CD14-positive monocyte (primary cell): ENCODE results near the gene ABCA7. TPM values are rescaled to one million over a fixed set of nuclear protein-coding genes. Genes with fewer than 3 reads are reported as not detected.

Experiments used
- DNase-seq, 3 donors: peaks; one replicate each; pipeline ENCODE4 v3.0.0-alpha.2; 2011 to 2022
- H2AFZ ChIP-seq: 2 replicates; pipeline ENCODE4 v1.6.0; 2012; ENCODE audit warnings: mild to moderate bottlenecking, low read depth, low read length, inconsistent platforms; ENCODE audit not compliant: insufficient read depth, poor library complexity, severe bottlenecking
- H3K27ac ChIP-seq, 2 donors: 1 replicate in 1 of 2; 2 replicates in 1 of 2; pipeline ENCODE4 v1.5.1; 2012 to 2013; ENCODE audit warnings: low read length in 2 of 2, control low read depth in 1 of 2, inconsistent platforms in 1 of 2, low read depth in 1 of 2, mild to moderate bottlenecking in 1 of 2
- H3K27me3 ChIP-seq, 2 donors: one replicate each; pipeline versions ENCODE4 v1.6.0 to v1.6.1; 2011 to 2013; ENCODE audit warnings: low read length in 2 of 2; ENCODE audit not compliant: control insufficient read depth in 2 of 2, insufficient read depth in 2 of 2
- H3K36me3 ChIP-seq, 2 donors: replicated peaks in 1 of 2; 1 replicate in 1 of 2; 2 replicates in 1 of 2; pipeline versions ENCODE4 v1.5.1 to v1.6.1; 2012 to 2013; ENCODE audit warnings: low read length in 2 of 2, control low read depth in 1 of 2, inconsistent platforms in 1 of 2, mild to moderate bottlenecking in 1 of 2; ENCODE audit not compliant: insufficient read depth in 2 of 2, control insufficient read depth in 1 of 2
- H3K4me1 ChIP-seq, 2 donors: 1 replicate in 1 of 2; 2 replicates in 1 of 2; pipeline versions ENCODE4 v1.5.1 to v1.6.1; 2012 to 2013; ENCODE audit warnings: low read length in 2 of 2, control low read depth in 1 of 2, inconsistent platforms in 1 of 2, mild to moderate bottlenecking in 1 of 2, moderate library complexity in 1 of 2; ENCODE audit not compliant: insufficient read depth in 2 of 2, control insufficient read depth in 1 of 2
- H3K4me2 ChIP-seq: replicated peaks from 2 replicates; pipeline ENCODE3; 2012; ENCODE audit warnings: low read length, moderate library complexity, mild to moderate bottlenecking; ENCODE audit not compliant: poor library complexity, severe bottlenecking; ENCODE audit errors: extremely low read depth
- H3K4me3 ChIP-seq, 3 experiments: fragments of 200-600 bp in 1 of 3; sonication (generic) in 1 of 3; replicated peaks in 1 of 3; 1 replicate in 2 of 3; 2 replicates in 1 of 3; pipeline ENCODE4 v1.5.1; 2011 to 2013; ENCODE audit warnings: low read length in 3 of 3, mild to moderate bottlenecking in 3 of 3, control low read depth in 2 of 3, low read depth in 2 of 3, inconsistent platforms in 1 of 3, moderate library complexity in 1 of 3
- H3K79me2 ChIP-seq: 2 replicates; pipeline ENCODE4 v1.6.0; 2012; ENCODE audit warnings: mild to moderate bottlenecking, control low read depth, inconsistent platforms, low read length, moderate library complexity; ENCODE audit not compliant: insufficient read depth
- H3K9ac ChIP-seq: 2 replicates; pipeline ENCODE4 v1.6.0; 2017; ENCODE audit warnings: low read length, mild to moderate bottlenecking; ENCODE audit not compliant: insufficient read depth, poor library complexity, severe bottlenecking
- H3K9me3 ChIP-seq, 2 donors: replicated peaks in 1 of 2; 1 replicate in 1 of 2; 2 replicates in 1 of 2; pipeline versions ENCODE4 v1.5.1 to v1.6.1; 2012 to 2013; ENCODE audit warnings: low read length in 2 of 2, control low read depth in 1 of 2; ENCODE audit not compliant: control insufficient read depth in 1 of 2, insufficient read depth in 1 of 2
- H4K20me1 ChIP-seq: 2 replicates; pipeline ENCODE4 v1.6.0; 2012; ENCODE audit warnings: mild to moderate bottlenecking, low read length, control low read depth, moderate library complexity; ENCODE audit not compliant: insufficient read depth
- H3K27ac Mint-ChIP-seq, 7 donors: one replicate each; pipeline ENCODE4 v1.8.0; 2020; ENCODE audit warnings: mild to moderate bottlenecking in 7 of 7, mixed read lengths in 7 of 7, moderate library complexity in 6 of 7, inconsistent platforms in 2 of 7
- H3K27me3 Mint-ChIP-seq, 3 donors: one replicate each; pipeline ENCODE4 v1.8.0; 2021 to 2022; ENCODE audit warnings: low read depth in 3 of 3, mild to moderate bottlenecking in 3 of 3, mixed read lengths in 3 of 3, moderate library complexity in 3 of 3, inconsistent platforms in 1 of 3
- H3K36me3 Mint-ChIP-seq, 2 donors: one replicate each; pipeline ENCODE4 v1.8.0; 2020; ENCODE audit warnings: mixed read lengths in 2 of 2, inconsistent platforms in 1 of 2, mild to moderate bottlenecking in 1 of 2
- H3K4me1 Mint-ChIP-seq: one replicate; pipeline ENCODE4 v1.8.0; 2020; ENCODE audit warnings: mild to moderate bottlenecking, mixed read lengths
- H3K4me3 Mint-ChIP-seq, 2 donors: one replicate each; pipeline ENCODE4 v1.8.0; 2020; ENCODE audit warnings: mild to moderate bottlenecking in 2 of 2, mixed read lengths in 2 of 2, moderate library complexity in 1 of 2
- H3K9me3 Mint-ChIP-seq, 7 donors: one replicate each; pipeline ENCODE4 v1.8.0; 2020 to 2022; ENCODE audit warnings: mixed read lengths in 7 of 7, mild to moderate bottlenecking in 6 of 7, moderate library complexity in 6 of 7, inconsistent platforms in 2 of 7
- CTCF ChIP-seq: fragments of 200-600 bp; IDR thresholded peaks from one replicate; pipeline ENCODE4 v1.8.0; 2022; ENCODE audit warnings: antibody characterized with exemption, mild to moderate bottlenecking
- WGBS: methylation state at CpG from one replicate; pipeline ENCODE4 v1.1.5; 2013; ENCODE audit warnings: missing lambda C conversion rate; ENCODE audit not compliant: insufficient coverage; 5-methylcytosine and 5-hydroxymethylcytosine counted together
- intact Hi-C, 2 donors: fragments of 100-400 bp; cut with micrococcal nuclease; formaldehyde crosslinking; loops; one replicate each; pipeline versions ENCODE4 v1.15.0 to v1.15.1; 2023
- polyA plus RNA-seq, 3 donors: library from polyadenylated mRNA; depleted of rRNA in 1 of 3; unstranded in 2 of 3; stranded (reverse) in 1 of 3; fragments of 300-500 nt in 2 of 3; fragments of >200 nt in 1 of 3; fragmentation: Illumina TruSeq in 2 of 3; gene quantifications; 1 replicate in 2 of 3; 2 replicates in 1 of 3; pipeline ENCODE4 v1.2.3, GENCODE V29; 2012 to 2021

The ABCA7 gene
- polyA plus RNA-seq, 3 donors: 1.7 to 104 (median 7.8) TPM

- intact Hi-C loops: loop anchor here in 1 of 2 donors (2.0 to 5.0 kb wide), 2 partner anchors 14 to 35 kb away; no protein-coding TSS in a partner anchor
- Histone ChIP-seq H3K79me2 (peaks cover 95% of the 10 kb centered on the region), H3K4me2 (no peak overlapping the region), H3K36me3 (peaks cover 53 to 58% of the 10 kb centered on the region in 2 donors), H3K9me3 (no peaks in the 10 kb centered on the region), H2AFZ (no peak overlapping the region), H3K4me3 (no peak overlapping the region), H3K27me3 (no peaks in the 10 kb centered on the region), H3K4me1 (peaks cover 77 to 92% of the 10 kb centered on the region in 2 donors), H3K27ac (no peak overlapping the region), H4K20me1 (peaks cover 95% of the 10 kb centered on the region), H3K9ac (no peak overlapping the region)
- no peak for DNase-seq
- Mint-ChIP-seq H3K4me1 (peaks cover 67% of the 10 kb centered on the region), H3K9me3 (no peaks in the 10 kb centered on the region), H3K27ac (peak overlapping the region in 6 of 7 donors; percentile 15 to 80 (median 37)), H3K27me3 (peaks cover 0 to 1% (median 0%) of the 10 kb centered on the region in 3 donors), H3K4me3 (no peak overlapping the region), H3K36me3 (peaks cover 42 to 75% of the 10 kb centered on the region in 2 donors)
- WGBS: 82% methylated on average over 3 of the region's 11 CpGs
- no peak for TF ChIP-seq CTCF
Observed at GRCh38 chr19:1072371-1073015, 32.6 kb downstream of the ABCA7 start.

- H3K9me3 Mint-ChIP-seq: no peaks in the 10 kb centered on the region
- intact Hi-C loops: loop anchor here in 1 of 2 donors (2.0 to 5.0 kb wide), 2 partner anchors 13 to 36 kb away; no protein-coding TSS in a partner anchor
- Histone ChIP-seq H3K36me3 (peaks cover 62 to 65% of the 10 kb centered on the region in 2 donors), H3K4me2 (peak overlapping the region; percentile 69), H4K20me1 (peaks cover 95% of the 10 kb centered on the region), H2AFZ (no peak overlapping the region), H3K27me3 (no peaks in the 10 kb centered on the region), H3K9ac (no peak overlapping the region), H3K27ac (peak overlapping the region in 1 of 2 donors; percentile 33), H3K4me1 (peaks cover 80 to 94% of the 10 kb centered on the region in 2 donors), H3K79me2 (peaks cover 95% of the 10 kb centered on the region), H3K9me3 (no peaks in the 10 kb centered on the region), H3K4me3 (peak overlapping the region in 1 of 3 experiments; percentile 59)
- no peak overlapping the region for H3K4me3 Mint-ChIP-seq
- 89% methylated on average over 12 of the region's 30 CpGs for WGBS
- H3K27ac Mint-ChIP-seq: peak overlapping the region in 5 of 7 donors; percentile 50 to 83 (median 62)
- peaks cover 70% of the 10 kb centered on the region for H3K4me1 Mint-ChIP-seq
- TF ChIP-seq CTCF: no peak
- H3K36me3 Mint-ChIP-seq: peaks cover 48 to 83% of the 10 kb centered on the region in 2 donors
- peaks cover 0 to 1% (median 0%) of the 10 kb centered on the region in 3 donors for H3K27me3 Mint-ChIP-seq
- no peak for DNase-seq
Observed at GRCh38 chr19:1073063-1073955, 33.4 kb downstream of the ABCA7 start.
